Neural progenitor cell (in vitro differentiated cells): Measurements from ENCODE around the gene ERBB4. TPM values are rescaled to one million over a fixed set of nuclear protein-coding genes. Genes with fewer than 3 reads are reported as not detected.
"Not testable (repeated sequence)": the region's sequence is repeated elsewhere in the genome, so short reads cannot be mapped to it uniquely, and the experiment has no call there.

Experiments
- DNase-seq: peaks from one replicate; pipeline ENCODE4 v3.0.0-alpha.2; 2016; ENCODE audit warnings: low spot score
- H2AFZ ChIP-seq: fragments of 200-600 bp; sonication (generic); replicated peaks from 2 replicates; pipeline ENCODE4 v1.6.1; 2016; ENCODE audit warnings: antibody characterized with exemption
- H3F3A ChIP-seq: fragments of 200-600 bp; sonication (generic); 2 replicates; pipeline ENCODE4 v1.6.1; 2016; ENCODE audit warnings: antibody characterized with exemption, low read depth
- H3K27ac ChIP-seq: fragments of 200-600 bp; sonication (generic); 2 replicates; pipeline ENCODE4 v1.5.1; 2016; ENCODE audit warnings: mild to moderate bottlenecking
- H3K27me3 ChIP-seq: fragments of 200-600 bp; sonication (generic); 2 replicates; pipeline ENCODE4 v1.6.1; 2016; ENCODE audit warnings: mild to moderate bottlenecking, moderate library complexity
- H3K36me3 ChIP-seq: fragments of 200-600 bp; sonication (generic); 2 replicates; pipeline ENCODE4 v1.5.1; 2016
- H3K4me1 ChIP-seq: fragments of 200-600 bp; sonication (generic); 2 replicates; pipeline ENCODE4 v1.6.1; 2016; ENCODE audit warnings: mixed run types
- H3K4me2 ChIP-seq: fragments of 200-600 bp; sonication (generic); 2 replicates; pipeline ENCODE4 v1.6.1; 2016
- H3K4me3 ChIP-seq: fragments of 200-600 bp; sonication (generic); 2 replicates; pipeline ENCODE4 v1.5.1; 2016
- H3K79me2 ChIP-seq: fragments of 200-600 bp; sonication (generic); 2 replicates; pipeline ENCODE4 v1.6.1; 2016; ENCODE audit warnings: low read depth
- H3K9ac ChIP-seq: fragments of 200-600 bp; sonication (generic); 2 replicates; pipeline ENCODE4 v1.6.1; 2016
- H3K9me3 ChIP-seq: fragments of 200-600 bp; sonication (generic); 2 replicates; pipeline ENCODE4 v1.5.1; 2016; ENCODE audit warnings: low read depth
- H4K20me1 ChIP-seq: fragments of 200-600 bp; sonication (generic); 2 replicates; pipeline ENCODE4 v1.6.1; 2016; ENCODE audit warnings: low read depth
- H3K27ac Mint-ChIP-seq: 3 replicates; pipeline ENCODE4 v1.8.0; 2021; ENCODE audit warnings: mixed read lengths
- H3K27me3 Mint-ChIP-seq: 2 replicates; pipeline ENCODE4 v1.8.0; 2022; ENCODE audit warnings: low read depth, mild to moderate bottlenecking, inconsistent platforms, moderate library complexity, mixed read lengths; ENCODE audit not compliant: insufficient read depth
- H3K36me3 Mint-ChIP-seq: 3 replicates; pipeline ENCODE4 v1.8.0; 2021; ENCODE audit warnings: mixed read lengths
- H3K4me1 Mint-ChIP-seq: 3 replicates; pipeline ENCODE4 v1.8.0; 2021; ENCODE audit warnings: mixed read lengths
- H3K4me3 Mint-ChIP-seq: 3 replicates; pipeline ENCODE4 v1.8.0; 2021; ENCODE audit warnings: mild to moderate bottlenecking, moderate library complexity, mixed read lengths
- H3K9me3 Mint-ChIP-seq: 3 replicates; pipeline ENCODE4 v1.8.0; 2020; ENCODE audit warnings: mixed read lengths
- EZH2 ChIP-seq: fragments of 200-600 bp; sonication (generic); IDR thresholded peaks from 2 replicates; pipeline ENCODE4 v1.6.1; 2017; ENCODE audit warnings: antibody characterized with exemption, mild to moderate bottlenecking, moderate library complexity
- EZH2phosphoT487 ChIP-seq: fragments of 200-600 bp; sonication (generic); IDR thresholded peaks from 2 replicates; pipeline ENCODE4 v1.6.1; 2017; ENCODE audit warnings: antibody characterized with exemption
- total RNA-seq: library from RNA; depleted of rRNA; stranded (reverse); fragments of >200 nt; gene quantifications from 2 replicates; pipeline ENCODE4 v1.2.3, GENCODE V29; 2015; ENCODE audit warnings: low replicate concordance
- TF ChIP-seq, protein P1 (sequence below): fragments of 200-600 bp; sonication (generic); IDR thresholded peaks from 2 replicates; pipeline ENCODE4 v1.5.1; 2017; ENCODE audit warnings: antibody characterized with exemption, mild to moderate bottlenecking

The ERBB4 gene
- total RNA-seq, 1 donor from 2014 or later = 1.5 TPM

DNA sequence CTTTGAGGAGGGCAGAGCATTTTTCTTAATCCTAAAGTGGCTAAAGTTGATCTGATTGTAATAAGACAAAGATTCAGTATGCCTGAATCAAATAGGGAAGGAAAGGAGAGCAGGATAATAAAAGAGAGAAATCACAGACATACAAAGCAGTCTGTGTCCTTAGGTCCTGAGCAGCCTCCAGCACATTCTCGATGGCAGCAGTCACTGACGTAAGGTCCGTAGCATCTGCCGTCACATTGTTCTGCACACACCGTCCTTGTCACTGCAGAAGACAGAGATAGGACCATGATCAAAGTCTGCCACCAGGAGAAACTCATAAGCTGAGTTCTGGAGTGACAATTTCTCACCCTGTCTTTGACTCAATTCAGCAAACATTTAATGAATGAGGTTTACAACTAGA, 813.7 kb downstream of the ERBB4 start:
- Mint-ChIP-seq H3K4me3 (no peak overlapping the region), H3K4me1 (peaks cover 10% of the 10 kb centered on the region), H3K27me3 (no peaks in the 10 kb centered on the region), H3K27ac (no peak overlapping the region), H3K9me3 (no peaks in the 10 kb centered on the region), H3K36me3 (peaks cover 13% of the 10 kb centered on the region)
- no peak for DNase-seq
- peaks cover 6% of the 10 kb centered on the region for H3K4me1 ChIP-seq
- no peaks in the 10 kb centered on the region for H3K9me3 ChIP-seq
- H2AFZ ChIP-seq = no peak overlapping the region
- no peak overlapping the region for H3K27ac ChIP-seq
- TF ChIP-seq EZH2phosphoT487 (no peak), EZH2 (no peak)
- TF ChIP-seq, protein P1, sequence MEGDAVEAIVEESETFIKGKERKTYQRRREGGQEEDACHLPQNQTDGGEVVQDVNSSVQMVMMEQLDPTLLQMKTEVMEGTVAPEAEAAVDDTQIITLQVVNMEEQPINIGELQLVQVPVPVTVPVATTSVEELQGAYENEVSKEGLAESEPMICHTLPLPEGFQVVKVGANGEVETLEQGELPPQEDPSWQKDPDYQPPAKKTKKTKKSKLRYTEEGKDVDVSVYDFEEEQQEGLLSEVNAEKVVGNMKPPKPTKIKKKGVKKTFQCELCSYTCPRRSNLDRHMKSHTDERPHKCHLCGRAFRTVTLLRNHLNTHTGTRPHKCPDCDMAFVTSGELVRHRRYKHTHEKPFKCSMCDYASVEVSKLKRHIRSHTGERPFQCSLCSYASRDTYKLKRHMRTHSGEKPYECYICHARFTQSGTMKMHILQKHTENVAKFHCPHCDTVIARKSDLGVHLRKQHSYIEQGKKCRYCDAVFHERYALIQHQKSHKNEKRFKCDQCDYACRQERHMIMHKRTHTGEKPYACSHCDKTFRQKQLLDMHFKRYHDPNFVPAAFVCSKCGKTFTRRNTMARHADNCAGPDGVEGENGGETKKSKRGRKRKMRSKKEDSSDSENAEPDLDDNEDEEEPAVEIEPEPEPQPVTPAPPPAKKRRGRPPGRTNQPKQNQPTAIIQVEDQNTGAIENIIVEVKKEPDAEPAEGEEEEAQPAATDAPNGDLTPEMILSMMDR = no peak
- no peaks in the 10 kb centered on the region for H4K20me1 ChIP-seq
- H3F3A ChIP-seq = no peaks in the 10 kb centered on the region
- no peak overlapping the region for H3K9ac ChIP-seq
- H3K36me3 ChIP-seq = no peaks in the 10 kb centered on the region
- H3K4me3 ChIP-seq = no peak overlapping the region
- no peaks in the 10 kb centered on the region for H3K27me3 ChIP-seq
- H3K4me2 ChIP-seq = no peak overlapping the region
- H3K79me2 ChIP-seq = no peaks in the 10 kb centered on the region

DNA sequence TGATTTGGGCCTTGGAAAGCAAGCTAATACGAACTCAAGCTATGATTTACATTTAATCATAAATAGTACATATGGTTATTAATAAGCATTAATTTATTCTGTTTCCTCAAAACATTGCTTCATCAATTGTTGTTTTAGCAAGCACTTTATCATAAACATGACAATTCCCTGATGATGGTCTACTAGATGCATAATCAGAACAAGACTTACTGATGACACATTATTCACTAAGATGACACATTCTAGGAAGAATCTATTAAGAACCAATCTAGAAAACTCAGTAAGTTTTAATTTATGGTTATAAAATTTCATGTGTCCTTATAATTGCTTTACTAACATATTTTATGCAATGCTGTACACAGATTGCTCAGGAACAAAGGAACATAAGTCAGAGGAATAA, 815.2 kb downstream of the ERBB4 start:
- Mint-ChIP-seq H3K9me3 (no peaks in the 10 kb centered on the region), H3K36me3 (peaks cover 18% of the 10 kb centered on the region), H3K4me3 (no peak overlapping the region), H3K27me3 (no peaks in the 10 kb centered on the region), H3K4me1 (peaks cover 12% of the 10 kb centered on the region), H3K27ac (no peak overlapping the region)
- H4K20me1 ChIP-seq = no peaks in the 10 kb centered on the region
- no peaks in the 10 kb centered on the region for H3K27me3 ChIP-seq
- H3K36me3 ChIP-seq = no peaks in the 10 kb centered on the region
- no peak overlapping the region for H3K9ac ChIP-seq
- H3K27ac ChIP-seq = no peak overlapping the region
- peaks cover 7% of the 10 kb centered on the region for H3K4me1 ChIP-seq
- no peaks in the 10 kb centered on the region for H3K79me2 ChIP-seq
- no peak overlapping the region for H3K4me3 ChIP-seq
- TF ChIP-seq EZH2 = no peak
- no peaks in the 10 kb centered on the region for H3K9me3 ChIP-seq
- no peak for DNase-seq
- no peaks in the 10 kb centered on the region for H3F3A ChIP-seq
- no peak overlapping the region for H3K4me2 ChIP-seq
- H2AFZ ChIP-seq = no peak overlapping the region

DNA sequence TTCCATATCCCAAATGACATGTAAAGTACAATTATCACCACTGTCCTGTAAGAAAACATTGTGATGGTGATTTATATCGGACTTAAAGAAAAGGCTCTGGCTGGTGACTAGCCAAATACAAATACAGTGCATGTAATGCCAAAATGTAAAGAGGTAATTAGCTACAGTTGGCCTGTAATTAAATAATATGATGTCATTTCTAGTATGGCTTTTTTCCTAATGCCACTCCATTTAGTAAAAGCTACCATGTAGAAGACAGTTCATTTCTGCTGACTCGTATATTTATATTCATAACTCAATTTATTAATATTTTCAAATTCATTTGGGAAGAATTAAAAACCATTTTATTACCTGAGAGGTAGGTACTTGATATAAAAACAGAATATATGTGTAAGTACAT, 815.7 kb downstream of the ERBB4 start:
- Histone ChIP-seq H3K27me3 (no peaks in the 10 kb centered on the region), H3K9ac (no peak overlapping the region), H3K79me2 (no peaks in the 10 kb centered on the region), H4K20me1 (no peaks in the 10 kb centered on the region), H3K27ac (no peak overlapping the region), H3F3A (no peaks in the 10 kb centered on the region), H3K36me3 (no peaks in the 10 kb centered on the region), H3K4me2 (no peak overlapping the region), H3K4me1 (peaks cover 7% of the 10 kb centered on the region), H2AFZ (no peak overlapping the region), H3K9me3 (no peaks in the 10 kb centered on the region), H3K4me3 (no peak overlapping the region)
- Mint-ChIP-seq H3K4me3 (no peak overlapping the region), H3K36me3 (peaks cover 18% of the 10 kb centered on the region), H3K27me3 (no peaks in the 10 kb centered on the region), H3K9me3 (no peaks in the 10 kb centered on the region), H3K27ac (no peak overlapping the region), H3K4me1 (peaks cover 12% of the 10 kb centered on the region)
- no peak for TF ChIP-seq EZH2
- TF ChIP-seq, protein P1 = no peak
- TF ChIP-seq EZH2phosphoT487 = no peak
- DNase-seq = no peak

DNA sequence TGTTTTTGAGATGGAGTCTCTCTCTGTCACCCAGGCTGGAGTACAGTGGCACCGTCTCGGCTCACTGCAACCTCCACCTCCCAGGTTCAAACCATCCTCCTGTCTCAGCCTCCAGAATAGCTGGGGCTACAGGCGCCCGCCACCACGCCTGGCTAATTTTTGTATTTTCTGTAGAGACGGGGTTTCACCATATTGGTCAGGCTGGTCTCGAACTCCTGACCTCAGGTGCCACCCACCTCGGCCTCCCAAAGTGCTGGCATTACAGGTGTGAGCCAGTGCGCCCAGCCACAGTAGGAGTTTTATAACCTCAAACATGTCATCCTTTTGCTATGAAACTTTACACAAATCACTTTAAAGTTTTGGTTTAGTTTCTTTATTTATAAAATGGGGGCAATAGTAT, 816.7 kb downstream of the ERBB4 start:
- H3K9ac ChIP-seq, H3K36me3 ChIP-seq, H3K27me3 ChIP-seq, H3K79me2 ChIP-seq, H2AFZ ChIP-seq, H3K4me1 ChIP-seq, H3K27ac Mint-ChIP-seq, H3K9me3 Mint-ChIP-seq, H3K4me2 ChIP-seq, H3K4me3 Mint-ChIP-seq, H3K9me3 ChIP-seq, DNase-seq, H3K27me3 Mint-ChIP-seq, H3K27ac ChIP-seq, H3K4me3 ChIP-seq, H4K20me1 ChIP-seq, H3F3A ChIP-seq: not testable (repeated sequence)
- Mint-ChIP-seq H3K4me1 (peaks cover 12% of the 10 kb centered on the region), H3K36me3 (peaks cover 21% of the 10 kb centered on the region)
